ENCODE results near the gene HLA-DRA.

HLA-DRA gene

DNA sequence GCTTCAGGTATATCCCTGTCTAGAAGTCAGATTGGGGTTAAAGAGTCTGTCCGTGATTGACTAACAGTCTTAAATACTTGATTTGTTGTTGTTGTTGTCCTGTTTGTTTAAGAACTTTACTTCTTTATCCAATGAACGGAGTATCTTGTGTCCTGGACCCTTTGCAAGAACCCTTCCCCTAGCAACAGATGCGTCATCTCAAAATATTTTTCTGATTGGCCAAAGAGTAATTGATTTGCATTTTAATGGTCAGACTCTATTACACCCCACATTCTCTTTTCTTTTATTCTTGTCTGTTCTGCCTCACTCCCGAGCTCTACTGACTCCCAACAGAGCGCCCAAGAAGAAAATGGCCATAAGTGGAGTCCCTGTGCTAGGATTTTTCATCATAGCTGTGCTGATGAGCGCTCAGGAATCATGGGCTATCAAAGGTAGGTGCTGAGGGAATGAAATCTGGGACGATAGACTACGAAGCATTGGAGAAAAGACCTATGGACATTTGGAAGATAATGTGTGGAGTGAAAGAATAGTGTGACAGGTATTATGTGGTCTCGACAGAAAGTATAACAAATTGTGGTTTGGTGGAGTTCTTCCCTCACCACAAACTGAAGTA lies at the start of gene HLA-DRA:
Gene HLA-DRA (plus strand): TSS at position 286 of the 613 bp plus-strand sequence. CDS start 64 bp downstream, at position 350.
- DNase-seq, result peak; percentile 40

DNA sequence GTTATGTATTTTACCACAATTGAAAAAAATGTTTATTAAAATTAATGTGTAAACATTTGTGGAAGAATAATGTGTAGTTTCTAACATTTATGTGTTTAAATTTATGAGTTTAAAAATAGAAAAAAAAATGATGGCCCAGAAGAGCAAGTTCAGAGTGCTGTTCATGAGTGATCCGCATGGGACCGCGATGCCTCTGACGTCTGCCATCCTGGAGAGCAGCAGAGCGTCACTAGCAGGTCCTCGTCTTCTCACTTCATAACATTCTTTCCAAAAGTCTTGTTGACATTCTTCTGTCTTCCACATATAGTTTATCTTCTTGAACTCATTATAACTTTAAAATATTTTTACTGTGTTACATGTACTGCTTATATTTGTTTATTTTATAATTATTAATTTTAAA lies 48.2 kb upstream of the HLA-DRA start:
- DNase-seq, result no peak

DNA sequence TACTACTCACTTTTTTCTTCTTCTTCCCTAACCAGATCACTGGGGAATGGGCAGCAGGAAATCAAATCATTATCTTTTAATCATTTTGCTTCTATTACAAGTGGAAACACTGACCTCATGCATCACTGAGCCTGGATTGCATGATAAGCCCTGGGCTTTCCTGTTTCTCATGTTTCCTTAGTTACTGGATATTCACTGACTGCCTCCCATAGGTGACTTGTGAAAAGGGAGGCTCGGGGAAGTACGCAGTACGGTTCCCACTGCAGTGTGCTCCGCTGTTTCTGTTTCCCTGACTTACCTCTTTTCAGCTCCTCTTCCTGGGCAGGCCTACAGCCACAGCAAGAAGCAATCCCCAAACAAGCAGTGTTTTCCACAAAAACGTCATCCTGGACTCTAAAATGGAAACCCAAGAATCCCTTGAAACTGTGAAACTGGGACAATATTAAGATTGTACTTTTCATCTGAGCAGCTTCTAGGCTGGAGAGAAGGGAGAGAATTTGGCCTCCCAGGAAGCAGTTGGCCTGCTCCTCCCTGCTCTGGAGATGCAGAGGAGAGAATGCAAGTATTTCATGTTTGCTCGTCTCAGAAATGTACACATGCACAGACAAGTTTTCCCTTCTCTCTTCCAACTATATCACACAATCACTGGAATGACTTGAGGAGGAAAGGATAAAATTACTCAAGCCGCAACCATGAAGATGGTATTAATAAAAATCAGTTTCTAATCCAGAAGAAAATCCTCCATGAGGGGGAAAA lies 45.8 kb upstream of the HLA-DRA start:
- DNase-seq, result no peak

DNA sequence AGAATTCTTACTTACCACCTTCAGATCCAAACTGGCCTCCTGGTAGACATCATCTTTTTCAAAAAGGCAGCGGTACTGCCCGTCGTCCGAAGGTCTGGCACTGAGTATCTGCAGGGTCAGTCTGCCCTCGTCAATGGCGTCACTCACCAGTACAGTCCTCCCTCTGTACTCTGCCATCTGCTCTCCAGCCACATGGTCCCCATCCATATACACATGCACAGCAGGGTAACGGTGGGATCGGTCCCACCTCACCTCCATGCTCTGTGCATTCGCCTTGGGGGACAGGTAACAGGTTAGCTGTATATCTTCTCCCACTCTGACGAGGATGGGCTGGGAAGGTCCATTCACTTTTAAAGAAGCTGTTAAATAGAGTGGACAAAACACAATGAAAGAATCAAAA lies 43.7 kb upstream of the HLA-DRA start:
- no peak for DNase-seq

DNA sequence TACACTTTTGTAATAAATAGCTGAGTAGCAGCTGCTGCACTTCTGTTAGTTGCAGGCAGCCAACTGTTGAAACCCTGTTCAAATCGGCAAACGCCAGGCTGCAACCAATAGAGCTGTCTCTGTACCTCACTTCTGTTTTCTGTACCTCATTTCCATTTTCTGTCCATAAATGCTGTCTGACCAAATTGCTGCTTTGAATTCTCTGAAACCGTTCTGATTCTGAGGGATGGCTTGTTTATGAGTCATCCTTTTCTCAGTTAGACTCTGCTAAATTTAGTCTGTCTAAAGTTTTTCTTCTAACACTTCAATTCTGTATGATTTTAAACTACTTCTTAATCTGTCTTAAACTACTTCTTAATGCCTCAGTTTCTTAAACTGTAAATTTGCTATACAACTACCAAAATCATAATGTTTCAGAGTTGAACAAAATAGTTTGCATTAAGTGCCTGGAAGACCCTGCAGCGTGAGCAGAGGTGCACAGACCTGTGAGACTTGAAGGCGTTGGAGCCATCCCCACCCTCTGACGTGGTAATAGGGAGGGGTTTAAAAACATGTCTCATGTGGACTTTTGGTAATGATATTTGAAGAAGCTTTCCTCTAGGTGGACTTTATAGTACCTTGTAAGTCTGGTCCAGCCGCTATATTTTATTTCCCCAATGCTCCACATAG lies 42.3 kb upstream of the HLA-DRA start:
- no peak for DNase-seq

DNA sequence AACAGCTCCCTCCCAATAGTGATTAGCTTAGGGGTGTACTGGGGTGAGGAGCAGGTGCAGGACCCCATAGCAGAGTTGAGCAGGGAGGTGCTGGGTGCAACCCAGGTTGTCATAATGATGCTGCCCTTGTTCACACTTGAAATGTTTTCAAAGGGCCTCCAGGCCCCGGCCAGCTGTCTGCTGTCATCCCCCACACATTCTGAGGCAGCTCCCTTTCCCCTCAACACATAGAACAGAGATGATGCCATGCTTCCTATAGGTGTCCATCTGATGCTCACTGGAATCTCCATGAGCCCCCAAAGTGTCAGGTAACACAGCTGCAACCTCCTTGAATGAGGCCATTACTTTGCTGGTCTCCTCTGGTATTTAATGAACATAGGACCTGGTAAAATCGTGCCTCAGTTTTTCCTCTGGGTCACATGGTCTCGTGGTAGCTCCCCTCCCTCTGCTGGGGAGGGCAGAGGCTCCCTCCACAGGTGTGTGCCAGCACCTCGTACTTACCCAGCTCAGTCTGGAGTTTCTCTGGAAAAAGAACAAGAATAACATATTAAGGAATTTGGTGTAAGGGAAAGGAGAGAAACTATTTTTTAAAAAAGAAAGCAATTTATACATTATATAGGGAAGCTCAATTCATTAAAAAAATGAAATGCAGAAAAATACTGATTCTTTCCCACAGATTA lies 38.3 kb upstream of the HLA-DRA start:
- DNase-seq, result no peak

DNA sequence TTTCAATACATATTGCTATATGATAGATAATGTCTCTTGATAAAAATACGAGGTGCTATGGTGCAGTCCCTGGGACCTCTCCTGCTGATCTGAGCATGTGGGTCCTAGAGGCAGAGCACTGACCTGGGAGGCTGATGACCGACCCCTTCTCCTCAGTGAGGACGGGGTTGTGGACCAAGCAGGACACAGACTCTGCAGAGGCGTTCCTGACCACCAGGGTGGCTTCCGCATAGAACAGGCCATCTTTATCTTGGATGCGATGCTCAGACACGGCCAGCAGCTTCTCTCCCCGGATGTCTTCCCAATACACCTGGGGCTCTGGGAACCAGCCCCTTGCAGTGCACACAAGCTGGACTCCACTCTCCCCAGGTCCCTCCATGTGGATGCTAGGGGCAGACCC lies 36.9 kb upstream of the HLA-DRA start:
- DNase-seq, result no peak

DNA sequence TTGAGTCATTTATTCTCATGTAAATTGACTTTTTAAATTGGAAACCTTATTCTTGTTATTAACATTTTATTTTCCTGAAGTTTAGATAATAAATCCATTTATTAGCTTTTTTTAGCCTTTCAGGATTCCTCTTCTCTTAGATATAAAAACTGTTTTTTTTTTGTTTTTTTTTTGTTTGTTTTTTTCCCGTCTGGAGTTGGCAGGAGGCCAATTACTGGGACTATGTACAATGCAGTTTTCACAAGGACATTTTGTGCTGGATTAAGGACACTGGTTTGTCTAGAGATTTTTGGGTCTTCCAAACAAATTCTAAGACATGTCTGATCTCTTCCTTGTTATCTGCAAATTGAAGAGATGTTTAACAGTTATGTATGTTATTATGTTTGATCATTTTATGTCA lies 34.0 kb upstream of the HLA-DRA start:
- no peak for DNase-seq

DNA sequence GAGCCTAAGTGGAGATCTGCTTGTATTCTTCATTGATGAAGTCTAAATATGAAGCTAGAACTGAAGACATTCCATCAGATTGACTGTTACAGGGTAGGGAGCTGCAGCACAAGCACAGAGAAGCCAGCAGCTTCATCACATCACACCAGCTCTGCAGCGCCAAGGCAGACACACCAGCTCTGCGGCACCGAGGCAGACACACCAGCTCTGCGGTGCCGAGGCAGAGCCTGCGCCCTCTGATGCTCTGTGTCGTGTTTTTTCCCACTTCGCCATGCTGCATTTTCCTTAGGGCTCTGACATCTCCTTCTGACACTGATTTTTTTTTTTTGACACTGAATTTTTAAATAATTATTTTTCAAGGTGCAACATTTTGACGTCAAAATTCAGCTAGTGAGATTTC lies 33.5 kb upstream of the HLA-DRA start:
- no peak for DNase-seq

DNA sequence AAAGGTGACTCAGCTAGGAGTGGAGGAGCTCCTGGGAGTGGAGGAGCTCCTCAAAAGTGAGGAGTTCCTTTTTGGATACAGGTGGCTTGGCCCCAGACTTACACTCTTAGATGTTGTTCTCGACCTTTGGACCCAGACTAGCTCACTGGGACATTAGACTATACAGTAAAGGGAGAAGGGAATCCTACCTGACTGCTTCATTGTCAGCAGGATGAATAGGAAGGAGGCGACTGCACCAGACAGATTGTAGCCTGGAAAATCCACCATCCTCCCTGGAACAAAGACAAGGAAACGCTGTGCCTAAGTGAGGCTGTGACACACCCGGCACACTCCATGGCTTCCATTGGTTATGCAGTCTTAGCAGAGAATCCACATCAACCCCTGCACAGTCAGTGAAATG lies 32.8 kb upstream of the HLA-DRA start, which contains the start of gene BTNL2:
Gene BTNL2 (minus strand): TSS at position 325 of the 400 bp plus-strand sequence. CDS start 58 bp downstream, at position 267.
- no peak for DNase-seq

DNA sequence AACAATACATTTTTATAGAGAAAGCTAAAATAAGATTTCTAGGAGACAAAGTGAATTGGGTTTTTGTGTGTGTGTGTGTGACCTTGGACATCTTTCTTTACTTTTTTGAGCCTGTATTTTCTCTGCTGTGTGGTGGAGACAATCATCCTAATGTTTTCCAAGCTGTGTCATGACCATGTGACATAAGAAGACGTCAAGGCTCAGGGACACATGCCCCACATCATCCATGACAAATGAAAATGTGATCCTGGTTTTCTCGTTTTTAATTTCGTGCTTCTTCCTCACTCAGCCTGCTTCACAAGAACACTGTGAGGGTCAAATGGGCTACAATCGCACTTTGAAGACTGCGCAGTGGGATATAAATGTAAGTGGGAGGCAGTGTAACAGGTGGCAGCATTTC lies 28.8 kb upstream of the HLA-DRA start:
- DNase-seq, result no peak

DNA sequence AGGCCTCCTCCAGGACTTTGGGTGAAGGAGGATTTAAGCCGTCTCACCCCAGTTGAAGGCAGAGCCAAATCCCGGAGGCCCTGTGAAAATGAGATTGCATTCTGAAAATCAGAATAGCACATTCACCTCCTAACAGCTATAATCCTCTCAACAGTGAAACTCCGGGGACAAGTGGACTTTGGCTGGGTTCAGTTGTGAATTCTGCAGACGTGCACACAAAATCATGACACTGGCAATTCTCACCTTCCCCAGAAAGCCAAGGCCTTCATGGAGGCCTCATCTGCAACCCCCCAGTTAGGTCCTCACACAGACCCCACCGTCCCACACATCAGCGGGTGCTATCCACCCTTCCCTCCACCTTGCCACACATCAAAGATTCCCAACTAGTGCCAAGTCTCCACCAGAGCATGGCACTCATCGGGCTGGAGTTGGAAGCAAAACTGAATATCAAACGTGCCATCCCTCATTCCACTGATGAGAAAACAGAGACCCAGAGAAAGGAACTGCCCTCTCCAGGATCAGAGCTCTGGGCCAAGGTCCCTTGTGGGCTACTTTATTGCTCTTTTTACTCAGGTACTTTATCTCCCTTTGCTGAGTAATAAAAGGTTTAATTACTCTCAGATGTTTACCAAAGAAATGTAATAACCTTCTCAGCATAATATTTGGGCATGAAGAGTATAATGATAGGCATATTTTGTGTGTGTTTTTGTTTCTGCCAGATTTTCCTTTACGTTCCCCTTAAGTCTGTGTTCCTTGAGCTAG lies 27.9 kb upstream of the HLA-DRA start:
- DNase-seq, result no peak

DNA sequence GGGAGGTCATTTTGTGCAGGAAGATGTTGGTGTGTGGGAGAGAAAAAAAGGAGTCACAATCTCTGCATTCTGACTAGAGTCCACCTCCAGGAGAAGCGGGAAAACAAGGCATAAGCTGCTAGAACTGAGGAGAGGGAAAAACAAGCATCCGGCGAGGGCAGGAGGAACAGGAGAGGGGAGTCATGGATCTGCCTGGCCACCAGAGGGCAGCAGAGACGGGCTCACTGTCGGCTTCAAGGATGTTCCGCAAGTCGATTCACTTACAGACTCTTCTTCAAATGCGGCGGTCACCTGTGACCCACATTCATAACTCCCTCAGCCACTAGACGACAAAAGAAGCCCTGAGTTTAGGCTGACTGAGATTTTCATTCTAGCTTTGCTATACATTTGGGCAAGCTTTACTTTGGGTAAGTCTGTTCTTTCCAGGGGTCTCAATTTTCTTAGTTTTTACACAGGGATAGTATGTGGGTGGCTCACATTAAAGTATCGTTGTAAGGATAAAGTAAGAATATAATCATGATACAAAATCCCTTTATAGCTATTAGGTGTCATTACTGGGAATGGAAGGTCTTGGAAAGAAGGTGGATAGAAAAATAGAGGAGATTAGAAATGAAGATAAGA lies 26.1 kb upstream of the HLA-DRA start:
- DNase-seq, result peak; percentile 89

DNA sequence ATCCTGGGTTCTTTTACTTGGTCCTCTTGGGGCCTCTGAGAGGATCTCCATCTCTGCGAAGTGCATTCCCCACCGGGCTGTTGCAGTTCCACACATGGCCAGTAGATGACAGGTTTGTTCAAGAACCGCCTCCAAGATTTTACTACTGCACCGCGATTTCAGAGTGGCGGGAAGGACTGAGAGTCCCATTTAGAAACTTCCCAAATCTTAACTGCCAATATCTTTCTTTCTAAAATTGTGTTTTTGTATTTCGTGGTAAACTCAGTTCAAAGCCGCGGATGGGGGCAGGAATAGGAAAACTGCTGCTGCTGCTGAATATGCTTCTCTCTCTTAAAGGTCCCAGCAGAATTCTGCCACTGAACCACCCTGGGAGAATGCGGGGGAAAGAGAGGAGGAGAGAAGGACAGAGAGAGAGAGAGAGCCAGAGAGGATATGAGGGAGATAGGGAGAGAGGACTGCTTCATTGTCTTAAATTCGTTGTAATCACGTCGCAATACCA lies 24.1 kb upstream of the HLA-DRA start:
- peak; percentile 83 for DNase-seq

DNA sequence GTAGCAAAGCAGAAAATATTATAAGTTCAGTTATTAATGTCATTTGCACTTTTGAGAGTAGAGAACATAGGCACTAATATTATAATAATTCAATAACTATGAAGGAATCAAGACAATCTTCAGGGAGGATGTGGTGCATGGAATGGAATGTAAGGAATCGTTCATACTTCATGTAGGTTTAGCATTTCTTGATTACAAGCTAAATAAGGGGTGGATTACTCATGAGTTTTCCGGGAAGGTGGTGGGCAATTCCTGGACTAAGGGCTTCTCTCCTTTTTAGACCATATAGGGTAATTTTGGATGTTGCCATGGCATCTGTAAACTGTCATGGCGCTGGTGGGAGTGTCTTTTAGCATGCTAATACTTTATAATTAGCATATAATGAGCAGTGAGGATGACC lies 23.7 kb upstream of the HLA-DRA start:
- DNase-seq, result no peak

DNA sequence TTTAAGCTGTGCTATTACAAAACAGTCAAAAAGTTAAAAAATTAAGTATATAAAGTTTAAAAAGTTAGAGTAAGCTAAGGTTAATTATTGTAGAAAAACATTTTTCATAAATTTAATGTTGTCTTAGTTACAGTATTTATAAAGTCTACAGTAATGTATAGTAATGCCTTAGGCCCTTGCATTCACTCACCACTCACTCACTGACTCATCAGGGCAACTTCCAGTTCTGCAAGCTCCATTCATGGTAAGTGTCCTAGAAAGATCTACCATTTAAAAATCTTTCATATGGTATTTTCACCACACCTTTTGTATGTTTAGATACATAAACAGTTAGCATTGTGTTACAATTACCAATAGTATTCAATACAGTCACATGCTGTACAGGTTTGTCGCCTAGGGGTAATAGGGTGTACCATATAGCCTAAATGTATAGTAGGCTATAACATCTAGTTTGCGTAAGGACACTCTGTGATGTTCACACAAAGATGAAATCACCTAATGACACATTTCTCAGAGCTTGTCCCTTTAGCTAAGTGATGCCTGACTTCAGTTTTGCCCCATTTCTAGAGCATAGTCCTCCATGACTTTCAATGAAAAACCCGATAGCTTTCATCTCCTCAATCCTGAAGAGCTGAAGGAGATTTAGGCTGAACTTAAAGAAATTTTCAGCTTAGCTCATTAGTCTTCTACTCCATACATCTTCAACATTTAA lies 14.9 kb upstream of the HLA-DRA start:
- DNase-seq, result no peak

DNA sequence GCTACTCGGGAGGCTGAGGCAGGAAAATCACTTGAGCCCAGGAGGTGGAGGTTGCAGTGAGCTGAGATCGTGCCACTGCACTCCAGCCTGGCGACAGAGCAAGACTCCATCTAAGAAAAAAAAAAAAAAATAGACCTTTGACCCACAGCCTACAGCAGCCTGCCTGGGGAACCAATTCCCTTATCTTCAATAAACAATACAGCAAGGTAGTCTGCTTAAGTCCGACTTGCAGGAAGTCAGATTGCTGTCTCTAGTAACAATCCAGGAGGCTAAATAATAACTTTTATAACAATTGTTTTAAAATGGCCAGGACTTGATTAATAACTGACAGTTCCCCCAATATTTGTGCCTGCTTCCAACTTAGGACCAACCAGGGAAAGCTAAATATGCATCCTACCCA lies 13.3 kb upstream of the HLA-DRA start:
- DNase-seq, result no peak

DNA sequence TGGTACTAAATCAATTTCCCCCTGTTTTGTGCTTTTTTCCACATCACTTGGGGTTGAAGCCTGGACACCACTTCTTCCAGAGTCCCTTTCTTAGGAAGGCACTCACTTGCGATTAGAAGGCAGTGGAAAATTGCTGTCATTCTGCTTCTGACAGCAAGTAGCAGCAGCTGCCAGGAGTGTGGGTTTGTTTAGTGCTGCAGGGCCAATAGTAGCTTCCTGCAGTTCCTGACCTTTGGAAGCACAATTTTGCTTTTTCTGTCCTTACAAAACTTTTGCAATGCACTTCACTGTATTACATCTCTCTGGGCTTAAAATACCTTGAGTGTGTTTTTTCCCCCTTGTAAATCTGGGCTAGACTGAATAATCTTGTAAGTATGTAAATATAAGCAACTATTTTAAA lies 12.5 kb upstream of the HLA-DRA start:
- no peak for DNase-seq

DNA sequence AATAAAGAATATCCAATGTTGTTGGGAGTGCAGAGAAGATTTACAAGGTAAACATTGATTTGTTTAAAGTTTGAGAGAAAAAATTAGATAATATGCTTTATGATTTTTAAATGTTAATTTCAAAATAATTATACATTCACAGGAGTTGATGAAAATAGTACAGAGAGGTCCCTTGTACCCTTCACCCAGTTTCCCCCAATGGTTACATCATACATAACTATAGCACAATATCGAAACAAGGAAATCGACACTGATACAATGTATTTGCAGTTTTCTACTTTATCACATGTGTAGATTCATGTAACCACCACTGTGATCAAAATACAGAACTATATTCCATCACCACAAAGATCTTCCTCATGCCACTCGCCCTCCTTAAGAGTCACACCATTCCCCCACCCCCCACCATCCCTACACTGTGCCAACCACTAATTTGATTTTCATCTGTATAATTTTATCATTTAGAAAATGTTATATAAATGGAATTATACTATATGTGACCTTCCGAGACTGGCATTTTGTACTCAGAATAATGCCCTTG lies 11.7 kb upstream of the HLA-DRA start:
- DNase-seq, result no peak

DNA sequence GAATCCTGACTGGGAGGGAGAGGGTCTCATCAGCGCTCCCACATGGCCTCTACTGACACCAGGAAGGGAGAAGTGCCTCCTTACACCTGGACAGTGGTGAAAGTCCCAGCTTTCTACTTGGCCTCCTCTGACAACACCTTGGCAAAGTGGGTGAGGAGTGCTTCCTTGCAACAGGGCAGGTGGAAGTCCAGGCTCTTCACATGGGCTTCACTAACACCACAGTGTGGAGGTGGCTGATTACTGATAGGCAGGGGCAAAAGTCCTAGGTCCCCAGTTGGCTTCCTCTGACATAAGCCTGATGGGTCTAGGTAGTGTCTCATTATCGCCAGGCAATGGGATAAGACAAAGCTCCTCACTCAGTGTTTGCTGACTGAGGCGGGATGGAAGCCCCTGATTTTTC lies 9.5 kb upstream of the HLA-DRA start:
- DNase-seq, result no peak

DNA sequence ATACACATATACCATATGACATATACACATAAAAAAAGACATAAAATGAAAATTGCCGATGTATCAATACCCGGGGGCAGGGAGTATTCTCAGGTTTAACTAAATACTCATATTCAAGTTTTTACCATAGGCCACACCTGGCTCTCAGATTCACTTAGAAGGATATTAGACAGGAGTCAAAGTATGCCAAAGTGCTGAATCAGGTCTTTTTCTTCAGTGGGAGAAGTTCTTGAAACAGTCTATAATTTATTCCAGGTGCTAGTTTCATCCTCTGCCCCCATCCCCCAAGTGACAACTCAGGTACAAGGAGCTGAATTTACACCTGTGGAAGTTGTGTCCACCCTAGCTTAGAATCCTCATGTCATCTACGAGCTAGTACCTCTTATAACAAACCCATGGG lies 8.5 kb upstream of the HLA-DRA start:
- DNase-seq, result no peak

All from stimulated activated CD4-positive, alpha-beta T cell treated with anti-CD3 and anti-CD28 coated beads, Interleukin-4, amount 100 ng/mL, for 24 hours (primary cell).